MCF 10A (cell line): ENCODE measurements around the gene CYBRD1. TPM values are rescaled to one million over a fixed set of nuclear protein-coding genes. Genes with fewer than 3 reads are reported as not detected.
A peak's percentile ranks its signal among the peaks of the same experiment; 100 is the strongest.

Experiments
- BruUV-seq: library from RNA; stranded (reverse); fragments of 400-500 nt; replicated peaks from 2 replicates; lab custom pipeline; 2021; lab: Mats Ljungman, UMichigan
- CTCF ChIA-PET: fragments of 300-600 bp; sonication (Branson Sonifier 250); formaldehyde crosslinking; extraction: SDS; loops from one replicate; lab custom pipeline; 2021; ENCODE audit warnings: antibody characterized with exemption, inconsistent platforms; lab: Yijun Ruan, JAX
- POLR2A ChIA-PET: fragments of 300-600, 350-650 bp; sonication (Branson Sonifier 250); formaldehyde crosslinking; extraction: SDS; loops from one replicate; lab custom pipeline; 2020; ENCODE audit warnings: antibody characterized with exemption, inconsistent platforms; lab: Yijun Ruan, JAX
- DNase-seq: peaks from one replicate; pipeline ENCODE4 v3.0.0-alpha.2; 2018; ENCODE audit not compliant: unreplicated experiment
- H3K27ac Mint-ChIP-seq: one replicate; pipeline ENCODE4 v1.8.0; 2022; ENCODE audit warnings: mild to moderate bottlenecking, low read depth, mixed read lengths; ENCODE audit not compliant: unreplicated experiment
- H3K27me3 Mint-ChIP-seq: one replicate; pipeline ENCODE4 v1.8.0; 2022; ENCODE audit warnings: mixed read lengths; ENCODE audit not compliant: insufficient read depth, unreplicated experiment
- H3K36me3 Mint-ChIP-seq: one replicate; pipeline ENCODE4 v1.8.0; 2022; ENCODE audit warnings: mild to moderate bottlenecking, moderate library complexity, mixed read lengths; ENCODE audit not compliant: insufficient read depth, unreplicated experiment
- H3K4me1 Mint-ChIP-seq: one replicate; pipeline ENCODE4 v1.8.0; 2022; ENCODE audit warnings: mixed read lengths; ENCODE audit not compliant: insufficient read depth, unreplicated experiment
- H3K4me3 Mint-ChIP-seq: one replicate; pipeline ENCODE4 v1.8.0; 2022; ENCODE audit warnings: mild to moderate bottlenecking, moderate library complexity, mixed read lengths; ENCODE audit not compliant: unreplicated experiment
- H3K9me3 Mint-ChIP-seq: one replicate; pipeline ENCODE4 v1.8.0; 2022; ENCODE audit warnings: mixed read lengths; ENCODE audit not compliant: unreplicated experiment
- intact Hi-C: fragments of 100-400 bp; cut with micrococcal nuclease; formaldehyde crosslinking; loops from 2 replicates; pipeline ENCODE4 v1.14.1; 2022
- total RNA-seq: library from RNA; stranded (reverse); gene quantifications from 2 replicates; pipeline ENCODE4 v1.2.3, GENCODE V29; 2022
- TF ChIP-seq, protein P1 (sequence below): fragments of 200-600 bp; IDR thresholded peaks from one replicate; pipeline ENCODE4 v1.8.0; 2022; ENCODE audit warnings: antibody characterized with exemption, mild to moderate bottlenecking; ENCODE audit not compliant: unreplicated experiment

The CYBRD1 gene
- total RNA-seq, 1 experiment from 2014 or later, result 15.8 TPM

DNA sequence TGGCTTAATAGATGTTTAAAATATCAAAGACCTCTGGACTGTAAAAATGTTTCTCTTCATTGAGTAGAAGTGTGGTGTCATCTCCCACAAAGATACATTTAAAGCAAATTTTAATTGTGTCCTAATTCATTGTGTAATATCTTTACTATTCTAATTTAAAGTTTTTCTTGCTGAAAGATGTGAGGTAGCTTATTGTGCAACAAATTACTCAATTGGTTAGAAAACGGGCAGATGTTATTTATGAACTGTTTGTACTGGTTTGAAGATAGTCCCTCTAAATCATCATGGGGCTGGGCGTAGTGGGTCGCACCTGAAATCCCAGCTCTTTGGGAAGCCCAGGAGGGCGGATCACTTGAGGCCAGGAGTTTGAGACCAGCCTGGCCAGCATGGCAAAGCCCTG, 65.3 kb downstream of the CYBRD1 start:
- TF ChIP-seq, protein P1, sequence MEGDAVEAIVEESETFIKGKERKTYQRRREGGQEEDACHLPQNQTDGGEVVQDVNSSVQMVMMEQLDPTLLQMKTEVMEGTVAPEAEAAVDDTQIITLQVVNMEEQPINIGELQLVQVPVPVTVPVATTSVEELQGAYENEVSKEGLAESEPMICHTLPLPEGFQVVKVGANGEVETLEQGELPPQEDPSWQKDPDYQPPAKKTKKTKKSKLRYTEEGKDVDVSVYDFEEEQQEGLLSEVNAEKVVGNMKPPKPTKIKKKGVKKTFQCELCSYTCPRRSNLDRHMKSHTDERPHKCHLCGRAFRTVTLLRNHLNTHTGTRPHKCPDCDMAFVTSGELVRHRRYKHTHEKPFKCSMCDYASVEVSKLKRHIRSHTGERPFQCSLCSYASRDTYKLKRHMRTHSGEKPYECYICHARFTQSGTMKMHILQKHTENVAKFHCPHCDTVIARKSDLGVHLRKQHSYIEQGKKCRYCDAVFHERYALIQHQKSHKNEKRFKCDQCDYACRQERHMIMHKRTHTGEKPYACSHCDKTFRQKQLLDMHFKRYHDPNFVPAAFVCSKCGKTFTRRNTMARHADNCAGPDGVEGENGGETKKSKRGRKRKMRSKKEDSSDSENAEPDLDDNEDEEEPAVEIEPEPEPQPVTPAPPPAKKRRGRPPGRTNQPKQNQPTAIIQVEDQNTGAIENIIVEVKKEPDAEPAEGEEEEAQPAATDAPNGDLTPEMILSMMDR, result no peak
- BruUV-seq, result no TSS peak
- Mint-ChIP-seq H3K27ac (no peak overlapping the region), H3K36me3 (no peaks in the 10 kb centered on the region), H3K4me3 (no peak overlapping the region), H3K27me3 (no peaks in the 10 kb centered on the region), H3K4me1 (peaks cover 12% of the 10 kb centered on the region), H3K9me3 (no peaks in the 10 kb centered on the region)
- DNase-seq, result peak; percentile 22
- POLR2A ChIA-PET, result interaction anchor here (0.6 to 1.4 kb wide), 6 partner anchors 8 to 118 kb away, joined by 3 to 10 read pairs (median 4); partner anchors contain the start of gene DYNC1I2
- intact Hi-C loops, result no loop called here
- CTCF ChIA-PET, result interaction anchor here (0.6 to 1.9 kb wide), 8 partner anchors 9 to 515 kb away, joined by 3 to 11 read pairs (median 4); partner anchors contain the start of gene DLX2

DNA sequence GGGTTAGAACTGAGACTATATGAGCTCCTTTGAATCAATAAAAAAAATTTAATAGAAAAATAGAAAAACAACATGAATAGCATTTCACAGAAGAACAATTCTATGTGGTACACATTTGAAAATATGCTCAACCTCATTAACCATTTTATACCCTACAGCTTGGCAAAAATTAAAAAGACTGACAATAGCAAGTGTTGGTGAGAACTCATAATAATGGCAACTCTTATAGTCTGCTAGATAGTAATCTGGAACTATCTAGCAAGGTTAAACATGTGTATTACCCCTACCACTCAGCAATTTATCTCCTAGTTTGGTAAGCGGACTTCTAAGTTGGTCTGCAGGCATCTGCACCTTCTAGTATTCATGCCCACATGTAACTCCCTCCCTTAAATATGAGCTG, 67.8 kb downstream of the CYBRD1 start:
- BruUV-seq, result no TSS peak
- intact Hi-C loops, result no loop called here
- H3K9me3 Mint-ChIP-seq, result no peaks in the 10 kb centered on the region
- TF ChIP-seq, protein P1, result no peak
- H3K4me3 Mint-ChIP-seq, result no peak overlapping the region
- DNase-seq, result no peak
- H3K27me3 Mint-ChIP-seq, result no peaks in the 10 kb centered on the region
- peaks cover 7% of the 10 kb centered on the region for H3K4me1 Mint-ChIP-seq
- H3K27ac Mint-ChIP-seq, result no peak overlapping the region
- CTCF ChIA-PET, result interaction anchor here (0.7 to 1.8 kb wide), 5 partner anchors 9 to 118 kb away, joined by 3 to 7 read pairs (median 4); no protein-coding TSS in a partner anchor
- POLR2A ChIA-PET, result interaction anchor here (2.4 kb wide), 1 partner anchor 10 kb away, joined by 6 read pairs; no protein-coding TSS in a partner anchor
- H3K36me3 Mint-ChIP-seq, result no peaks in the 10 kb centered on the region

DNA sequence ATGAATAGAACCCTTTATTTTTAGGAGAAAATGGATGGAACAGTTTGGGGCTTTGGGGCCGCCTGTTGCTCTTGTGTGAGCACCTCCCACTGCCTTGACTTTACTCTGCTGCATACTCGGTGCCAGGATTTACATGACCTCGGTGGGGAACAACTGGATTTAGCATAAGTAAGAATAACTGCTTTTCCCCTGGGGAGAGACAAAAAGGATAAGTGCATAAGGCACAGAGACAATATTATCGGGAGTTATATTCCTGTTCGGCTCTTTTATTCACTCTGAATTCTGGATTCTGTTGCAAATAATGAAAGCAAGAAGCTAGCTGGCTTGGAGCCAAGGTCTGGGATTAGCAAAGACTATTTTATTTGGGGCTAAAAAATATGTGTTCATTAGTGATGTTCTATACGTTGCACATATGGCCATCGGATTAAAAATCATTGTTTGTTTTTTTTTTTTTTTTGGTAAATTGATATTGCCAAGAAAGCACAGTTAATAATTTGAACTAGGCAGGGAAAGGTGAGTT, 69.8 kb downstream of the CYBRD1 start:
- Mint-ChIP-seq H3K4me1 (peaks cover 12% of the 10 kb centered on the region), H3K4me3 (no peak overlapping the region), H3K27ac (no peak overlapping the region), H3K27me3 (no peaks in the 10 kb centered on the region), H3K36me3 (no peaks in the 10 kb centered on the region), H3K9me3 (no peaks in the 10 kb centered on the region)
- intact Hi-C loops, result no loop called here
- no TSS peak for BruUV-seq
- POLR2A ChIA-PET, result interaction anchor here (1.5 kb wide), 1 partner anchor 12 kb away, joined by 3 read pairs; no protein-coding TSS in a partner anchor
- CTCF ChIA-PET, result interaction anchor here (0.6 kb wide), 1 partner anchor 361 kb away, joined by 3 read pairs; no protein-coding TSS in a partner anchor
- no peak for DNase-seq
- TF ChIP-seq, protein P1, result no peak

DNA sequence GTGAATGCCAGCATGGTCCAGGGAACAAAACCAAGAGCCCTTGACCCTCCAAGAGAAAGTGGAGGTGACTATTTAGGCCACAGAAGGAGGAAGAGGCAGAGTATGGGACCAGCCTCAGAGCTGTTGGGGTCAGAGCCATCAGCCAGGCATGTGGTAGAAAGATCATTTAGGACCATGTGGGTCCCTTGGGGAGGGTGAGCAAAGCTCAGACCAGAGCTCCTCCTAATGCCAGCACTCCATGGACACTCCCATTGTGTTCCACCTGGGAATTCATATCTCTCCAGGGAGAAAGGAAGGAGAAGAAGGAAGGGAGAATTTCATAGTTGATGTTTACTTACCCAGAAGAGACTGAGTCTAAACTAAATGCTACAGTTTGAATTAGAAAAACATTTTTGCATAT, 73.2 kb downstream of the CYBRD1 start:
- CTCF ChIA-PET, result interaction anchor here (0.6 to 2.6 kb wide), 5 partner anchors 22 to 604 kb away, joined by 4 to 19 read pairs (median 5); no protein-coding TSS in a partner anchor
- POLR2A ChIA-PET, result interaction anchor here (0.7 to 2.1 kb wide), 9 partner anchors 8 to 1550 kb away, joined by 3 to 12 read pairs (median 3); partner anchors contain the start of gene DYNC1I2
- no peak overlapping the region for H3K4me3 Mint-ChIP-seq
- no peaks in the 10 kb centered on the region for H3K27me3 Mint-ChIP-seq
- TF ChIP-seq, protein P1, result no peak
- no TSS peak for BruUV-seq
- H3K4me1 Mint-ChIP-seq, result peaks cover 12% of the 10 kb centered on the region
- H3K27ac Mint-ChIP-seq, result peak overlapping the region; percentile 84
- H3K36me3 Mint-ChIP-seq, result no peaks in the 10 kb centered on the region
- intact Hi-C loops, result loop anchor here (5.0 kb wide), 2 partner anchors 92 to 107 kb away; partner anchors contain the start of gene DYNC1I2
- H3K9me3 Mint-ChIP-seq, result no peaks in the 10 kb centered on the region
- DNase-seq, result no peak
